ENCODE measurements around the gene USF1. TPM values are rescaled to one million over a fixed set of nuclear protein-coding genes. Genes with fewer than 3 reads are reported as not detected.

The USF1 gene
- total and polyA plus RNA-seq, 8 donors: 7.2 to 566 (median 60.5) TPM

- 83 to 91% (median 87%) methylated on average over 8 of the region's 8 CpGs for WGBS, 5 donors
- intact Hi-C loops (cut with DNase I; ENCODE audit: low total_unique reads): no loop called here
- DNase-seq: no peak
Measured at GRCh38 chr1:161006563-161006962, 39.2 kb downstream of the USF1 start.

GRCh38 chr1:161001525-161001924 is 44.3 kb downstream of the USF1 start:
- H3K9me3 ChIP-seq: no peaks in the 10 kb centered on the region
- WGBS, 5 donors: 47 to 67% (median 63%) methylated on average over 5 of the region's 5 CpGs
- H3K27ac ChIP-seq: no peak overlapping the region
- H3K4me1 ChIP-seq: peaks cover 0 to 29% (median 6%) of the 10 kb centered on the region in 4 donors
- no peaks in the 10 kb centered on the region for H3K27me3 ChIP-seq
- no peak for DNase-seq
- no peak overlapping the region for H3K4me3 ChIP-seq
- no peak for TF ChIP-seq POLR2A (IDR thresholded peaks at IDR 0.05)
- no peak for TF ChIP-seq POLR2AphosphoS5 (IDR thresholded peaks at IDR 0.05)
- no peak for TF ChIP-seq EP300 (IDR thresholded peaks at IDR 0.05)
- TF ChIP-seq CTCF (IDR thresholded peaks at IDR 0.05): no peak
- peaks cover 24 to 42% (median 34%) of the 10 kb centered on the region in 4 donors for H3K36me3 ChIP-seq
- intact Hi-C loops (cut with DNase I; ENCODE audit: low total_unique reads): no loop called here

More at GRCh38 chr1:161006563-161006962, 39.2 kb downstream of the USF1 start:
- H3K4me1 ChIP-seq: peaks cover 0 to 31% (median 12%) of the 10 kb centered on the region in 4 donors
- H3K4me3 ChIP-seq: no peak overlapping the region
- no peaks in the 10 kb centered on the region for H3K9me3 ChIP-seq
- no peaks in the 10 kb centered on the region for H3K27me3 ChIP-seq
- no peak overlapping the region for H3K27ac ChIP-seq
- no peak for TF ChIP-seq POLR2AphosphoS5 (IDR thresholded peaks at IDR 0.05)
- no peak for TF ChIP-seq CTCF (IDR thresholded peaks at IDR 0.05)
- TF ChIP-seq POLR2A (IDR thresholded peaks at IDR 0.05): no peak
- TF ChIP-seq EP300 (IDR thresholded peaks at IDR 0.05): no peak
- no peaks in the 10 kb centered on the region for H3K36me3 ChIP-seq

- Histone ChIP-seq H3K27me3 (no peaks in the 10 kb centered on the region), H3K36me3 (peaks cover 24 to 45% (median 34%) of the 10 kb centered on the region in 4 donors), H3K4me3 (no peak overlapping the region), H3K27ac (no peak overlapping the region), H3K4me1 (peaks cover 0 to 27% (median 4%) of the 10 kb centered on the region in 4 donors), H3K9me3 (no peaks in the 10 kb centered on the region)
- no peak for DNase-seq
- WGBS, 5 donors: 74 to 88% (median 81%) methylated on average over 11 of the region's 11 CpGs
- intact Hi-C loops (cut with DNase I; ENCODE audit: low total_unique reads): no loop called here
- TF ChIP-seq EP300 (IDR thresholded peaks at IDR 0.05) (no peak), POLR2A (IDR thresholded peaks at IDR 0.05) (no peak), CTCF (IDR thresholded peaks at IDR 0.05) (no peak), POLR2AphosphoS5 (IDR thresholded peaks at IDR 0.05) (no peak)
Measured at GRCh38 chr1:161000736-161001480, 44.9 kb downstream of the USF1 start.

GRCh38 chr1:160999376-160999775 is 46.4 kb downstream of the USF1 start:
- Histone ChIP-seq H3K4me3 (no peak overlapping the region), H3K4me1 (peaks cover 0 to 22% (median 4%) of the 10 kb centered on the region in 4 donors), H3K36me3 (peaks cover 24 to 45% (median 34%) of the 10 kb centered on the region in 4 donors), H3K9me3 (no peaks in the 10 kb centered on the region), H3K27ac (no peak overlapping the region), H3K27me3 (no peaks in the 10 kb centered on the region)
- TF ChIP-seq POLR2AphosphoS5 (IDR thresholded peaks at IDR 0.05) (no peak), CTCF (IDR thresholded peaks at IDR 0.05) (no peak), POLR2A (IDR thresholded peaks at IDR 0.05) (no peak), EP300 (IDR thresholded peaks at IDR 0.05) (no peak)
- WGBS, 5 donors: 92 to 95% (median 94%) methylated on average over 5 of the region's 5 CpGs
- intact Hi-C loops (cut with DNase I; ENCODE audit: low total_unique reads): loop anchor here (10.0 kb wide), 1 partner anchor 95 kb away; the partner anchor contains the start of gene KLHDC9
- DNase-seq: no peak

All from stomach (tissue), 9 donors.